ENCODE data around the gene ATR. TPM values are rescaled to one million over a fixed set of nuclear protein-coding genes. Genes with fewer than 3 reads are reported as not detected.

ATR gene
- polyA plus RNA-seq, 1 donor (not counting 4 experiments of a cell fraction or from before 2014, with no cell fraction given): 30.8 TPM

- H3K4me1 ChIP-seq (ENCODE audit: control insufficient read depth, extremely low read depth, insufficient read depth, low read length): no peaks in the 10 kb centered on the region
- DNase-seq (ENCODE audit: low read depth, low spot score) (no peak), FAIRE-seq (no peak)
- no peak overlapping the region for H2AFZ ChIP-seq (ENCODE audit: control insufficient read depth, low read length)
- no peaks in the 10 kb centered on the region for H3K27me3 ChIP-seq (ENCODE audit: control insufficient read depth, extremely low read depth, insufficient read depth, low read length)
- H3K9me1 ChIP-seq (ENCODE audit: control insufficient read depth, extremely low read depth, insufficient read depth, low read length): no peaks in the 10 kb centered on the region
- H3K4me3 ChIP-seq (ENCODE audit: control insufficient read depth in 2 of 3, extremely low read depth in 1 of 3, insufficient read depth in 2 of 3, low read depth in 1 of 3, low read length in 3 of 3): no peak overlapping the region
- no peak overlapping the region for H3K4me2 ChIP-seq (ENCODE audit: control insufficient read depth, extremely low read depth, insufficient read depth, low read depth, low read length)
- peaks cover 4% of the 10 kb centered on the region for H3K9me3 ChIP-seq (ENCODE audit: control insufficient read depth, low read depth, low read length)
- TF ChIP-seq EZH2 (IDR thresholded peaks at IDR 0.05; ENCODE audit: low read length): no peak
- TF ChIP-seq CTCF (optimal IDR thresholded peaks at IDR 0.05 in 1 of 3, IDR thresholded peaks at IDR 0.05 in 1 of 3, conservative IDR thresholded peaks at IDR 0.05 in 1 of 3; ENCODE audit: extremely low read depth in 1 of 3, insufficient read depth in 2 of 3, low read length in 3 of 3): no peak
- no peak overlapping the region for H3K27ac ChIP-seq (ENCODE audit: control insufficient read depth, insufficient read depth, low read length)
- H3K36me3 ChIP-seq (ENCODE audit: control insufficient read depth in 2 of 2, extremely low read depth in 1 of 2, insufficient read depth in 2 of 2, low read length in 2 of 2): peaks cover 8 to 18% of the 10 kb centered on the region in 2 experiments
- dilution Hi-C loops (cut with MboI; ENCODE audit: extremely low pct_ligation_motif_present, low sequenced_read_pairs): no loop called here
- H3K79me2 ChIP-seq (ENCODE audit: control insufficient read depth, insufficient read depth, low read length): no peaks in the 10 kb centered on the region
- H3K9ac ChIP-seq (ENCODE audit: control insufficient read depth, extremely low read depth, insufficient read depth, low read length): no peak overlapping the region
- no peaks in the 10 kb centered on the region for H4K20me1 ChIP-seq (ENCODE audit: control insufficient read depth, extremely low read depth, insufficient read depth, low read length)
Measured at GRCh38 chr3:142481196-142481595, 97.3 kb downstream of the ATR start.

GRCh38 chr3:142470826-142471225, 107.7 kb downstream of the ATR start:
- Histone ChIP-seq H3K4me3 (ENCODE audit: control insufficient read depth in 2 of 3, extremely low read depth in 1 of 3, insufficient read depth in 2 of 3, low read depth in 1 of 3, low read length in 3 of 3) (no peak overlapping the region), H3K9ac (ENCODE audit: control insufficient read depth, extremely low read depth, insufficient read depth, low read length) (no peak overlapping the region), H3K9me1 (ENCODE audit: control insufficient read depth, extremely low read depth, insufficient read depth, low read length) (no peaks in the 10 kb centered on the region), H2AFZ (ENCODE audit: control insufficient read depth, low read length) (no peak overlapping the region), H3K4me2 (ENCODE audit: control insufficient read depth, extremely low read depth, insufficient read depth, low read depth, low read length) (no peak overlapping the region), H3K9me3 (ENCODE audit: control insufficient read depth, low read depth, low read length) (no peaks in the 10 kb centered on the region), H3K79me2 (ENCODE audit: control insufficient read depth, insufficient read depth, low read length) (no peaks in the 10 kb centered on the region), H3K27me3 (ENCODE audit: control insufficient read depth, extremely low read depth, insufficient read depth, low read length) (no peaks in the 10 kb centered on the region), H3K27ac (ENCODE audit: control insufficient read depth, insufficient read depth, low read length) (no peak overlapping the region), H3K36me3 (ENCODE audit: control insufficient read depth in 2 of 2, extremely low read depth in 1 of 2, insufficient read depth in 2 of 2, low read length in 2 of 2) (peaks cover 0 to 1% of the 10 kb centered on the region in 2 experiments), H3K4me1 (ENCODE audit: control insufficient read depth, extremely low read depth, insufficient read depth, low read length) (no peaks in the 10 kb centered on the region), H4K20me1 (ENCODE audit: control insufficient read depth, extremely low read depth, insufficient read depth, low read length) (no peaks in the 10 kb centered on the region)
- dilution Hi-C loops (cut with MboI; ENCODE audit: extremely low pct_ligation_motif_present, low sequenced_read_pairs): no loop called here
- TF ChIP-seq EZH2 (IDR thresholded peaks at IDR 0.05; ENCODE audit: low read length): no peak
- TF ChIP-seq CTCF (optimal IDR thresholded peaks at IDR 0.05 in 1 of 3, IDR thresholded peaks at IDR 0.05 in 1 of 3, conservative IDR thresholded peaks at IDR 0.05 in 1 of 3; ENCODE audit: extremely low read depth in 1 of 3, insufficient read depth in 2 of 3, low read length in 3 of 3): no peak
- FAIRE-seq (peak; percentile 26), DNase-seq (ENCODE audit: low read depth, low spot score) (no peak)
